ENCODE measurements around the gene CRACR2B.
A peak's percentile ranks its signal among the peaks of the same experiment; 100 is the strongest.

CRACR2B gene

GRCh38 chr11:830295-831117 is 2.8 kb downstream of the CRACR2B start:
- H3K4me3 ChIP-seq (ENCODE audit: low read length): peak overlapping the region; percentile 29
- TF ChIP-seq, protein P1, sequence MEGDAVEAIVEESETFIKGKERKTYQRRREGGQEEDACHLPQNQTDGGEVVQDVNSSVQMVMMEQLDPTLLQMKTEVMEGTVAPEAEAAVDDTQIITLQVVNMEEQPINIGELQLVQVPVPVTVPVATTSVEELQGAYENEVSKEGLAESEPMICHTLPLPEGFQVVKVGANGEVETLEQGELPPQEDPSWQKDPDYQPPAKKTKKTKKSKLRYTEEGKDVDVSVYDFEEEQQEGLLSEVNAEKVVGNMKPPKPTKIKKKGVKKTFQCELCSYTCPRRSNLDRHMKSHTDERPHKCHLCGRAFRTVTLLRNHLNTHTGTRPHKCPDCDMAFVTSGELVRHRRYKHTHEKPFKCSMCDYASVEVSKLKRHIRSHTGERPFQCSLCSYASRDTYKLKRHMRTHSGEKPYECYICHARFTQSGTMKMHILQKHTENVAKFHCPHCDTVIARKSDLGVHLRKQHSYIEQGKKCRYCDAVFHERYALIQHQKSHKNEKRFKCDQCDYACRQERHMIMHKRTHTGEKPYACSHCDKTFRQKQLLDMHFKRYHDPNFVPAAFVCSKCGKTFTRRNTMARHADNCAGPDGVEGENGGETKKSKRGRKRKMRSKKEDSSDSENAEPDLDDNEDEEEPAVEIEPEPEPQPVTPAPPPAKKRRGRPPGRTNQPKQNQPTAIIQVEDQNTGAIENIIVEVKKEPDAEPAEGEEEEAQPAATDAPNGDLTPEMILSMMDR (conservative IDR thresholded peaks at IDR 0.05; ENCODE audit: low read length): no peak
- DNase-seq (ENCODE audit: low read depth): peak; percentile 40

DNA sequence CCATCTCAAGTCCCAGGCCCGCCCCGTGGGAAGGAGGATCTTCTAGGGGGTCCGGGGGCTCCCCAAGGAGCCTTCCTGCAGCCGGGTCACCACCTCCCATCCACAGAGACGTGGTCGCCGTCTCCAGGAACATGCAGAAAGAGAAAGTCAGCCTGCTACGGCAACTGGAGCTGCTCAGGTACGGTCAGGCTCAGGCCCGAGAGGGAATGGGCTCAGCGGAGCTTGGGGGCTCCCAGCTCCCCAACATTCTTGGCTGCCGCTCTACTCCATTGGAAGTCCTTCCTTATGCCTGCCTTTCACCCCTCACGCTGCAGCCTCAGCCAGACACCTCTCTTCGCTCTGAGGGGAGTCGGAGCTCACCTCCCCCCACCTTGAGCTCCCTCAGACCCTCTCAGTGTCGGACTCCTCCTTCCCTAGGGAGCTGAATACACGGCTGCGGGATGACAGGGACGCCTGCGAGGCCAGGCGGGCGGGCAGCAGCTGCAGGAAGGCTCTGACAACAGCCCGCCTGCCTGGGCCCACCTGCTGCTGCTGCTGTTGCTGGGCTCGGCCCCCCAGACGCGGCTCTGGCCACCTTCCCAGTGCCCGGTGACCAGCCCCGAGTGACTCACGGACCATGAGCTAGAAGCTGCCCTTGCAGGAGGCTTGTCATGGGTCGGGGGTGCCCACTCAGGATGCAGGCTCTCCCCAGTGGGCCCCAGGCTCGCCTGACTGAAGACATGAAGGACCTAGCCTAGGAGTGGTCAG is 3.6 kb downstream of the CRACR2B start:
- no peak for DNase-seq (ENCODE audit: low read depth)
- no peak overlapping the region for H3K4me3 ChIP-seq (ENCODE audit: low read length)
- TF ChIP-seq, protein P1 (conservative IDR thresholded peaks at IDR 0.05; ENCODE audit: low read length): no peak

DNA sequence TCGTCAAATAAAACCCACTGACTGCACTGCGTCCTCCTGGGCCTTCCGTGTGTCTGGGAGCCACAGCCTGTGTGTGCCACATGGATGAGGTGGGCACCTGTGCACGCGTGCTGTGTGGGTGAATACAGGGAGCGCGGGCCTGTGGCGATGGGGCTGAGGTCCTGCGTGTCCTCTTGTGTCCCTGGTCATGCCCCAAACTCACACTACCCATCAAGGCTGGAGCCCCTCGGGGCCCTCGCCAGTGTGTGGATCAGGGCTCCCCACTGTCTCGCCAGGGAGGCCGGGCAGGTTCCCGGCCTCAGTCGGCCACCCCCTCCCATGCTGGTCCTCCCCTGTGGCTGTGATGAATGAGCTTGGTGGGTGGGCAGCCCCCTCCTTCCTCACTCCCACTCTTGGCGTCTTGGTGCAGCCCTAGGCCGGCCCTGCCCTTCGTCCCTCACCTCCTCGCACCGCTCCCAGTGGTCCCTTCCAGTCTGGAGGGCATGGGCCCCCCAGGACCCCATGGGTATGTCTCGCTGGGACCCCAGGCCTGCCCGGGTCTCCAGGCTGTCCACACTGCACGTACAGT is 4.3 kb downstream of the CRACR2B start:
- DNase-seq (ENCODE audit: low read depth): no peak
- H3K4me3 ChIP-seq (ENCODE audit: low read length): peak overlapping the region; percentile 60
- TF ChIP-seq, protein P1 (conservative IDR thresholded peaks at IDR 0.05; ENCODE audit: low read length): no peak

DNA sequence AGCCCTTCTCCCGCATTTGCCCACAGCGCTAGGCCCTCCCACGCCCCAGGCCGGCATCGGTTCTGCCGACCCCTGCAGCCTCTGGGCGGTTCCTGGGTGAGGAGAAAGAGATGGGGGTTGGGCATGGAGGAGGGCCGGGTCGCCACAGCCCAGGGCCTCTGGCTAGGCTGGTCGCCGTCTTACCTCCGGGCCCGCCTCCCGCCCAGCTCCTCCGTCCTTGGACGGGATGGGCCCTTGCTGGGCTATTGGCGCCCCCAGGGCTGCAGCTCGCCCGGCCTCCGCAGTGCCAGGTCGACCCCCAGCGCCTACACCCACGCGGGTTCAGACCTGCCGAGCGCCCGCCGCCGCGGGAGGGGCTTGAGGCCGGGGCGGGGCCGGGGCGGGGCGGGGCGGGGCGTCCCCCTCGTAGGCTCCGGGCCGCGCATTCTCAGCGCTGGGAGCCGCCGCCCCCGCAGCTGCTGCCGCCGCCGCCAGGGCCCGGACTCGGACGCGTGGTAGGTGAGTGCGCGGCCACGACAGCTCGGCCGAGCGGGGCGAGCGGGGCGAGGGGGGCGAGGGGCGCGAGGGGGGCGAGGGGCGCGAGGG is 4.9 kb downstream of the CRACR2B start, which contains the start of gene CD151:
TSS of gene CD151 (plus strand) at position 424 of the 585 bp plus-strand sequence. CDS start 3,118 bp downstream, outside the sequence.
- TF ChIP-seq, protein P1 (conservative IDR thresholded peaks at IDR 0.05; ENCODE audit: low read length): no peak
- peak within 1 kb of the TSS; percentile 84 for H3K4me3 ChIP-seq (ENCODE audit: low read length)
- peak; percentile 50 for DNase-seq (ENCODE audit: low read depth)

- TF ChIP-seq, protein P1 (conservative IDR thresholded peaks at IDR 0.05; ENCODE audit: low read length): no peak
- DNase-seq (ENCODE audit: low read depth): peak; percentile 43
- H3K4me3 ChIP-seq (ENCODE audit: low read length): peak overlapping the region; percentile 84
These were observed 5.5 kb downstream of the CRACR2B start for GRCh38 chr11:833114-833791.

- H3K4me3 ChIP-seq (ENCODE audit: low read length): peak overlapping the region; percentile 84
- no peak for DNase-seq (ENCODE audit: low read depth)
- TF ChIP-seq, protein P1 (conservative IDR thresholded peaks at IDR 0.05; ENCODE audit: low read length): no peak
These were observed 6.2 kb downstream of the CRACR2B start for GRCh38 chr11:833849-834311.
